Measurements from ENCODE around the gene BLOC1S1.

Gene BLOC1S1

GRCh38 chr12:55767156-55767555 lies 51.3 kb downstream of the BLOC1S1 start:
- peaks cover 2% of the 10 kb centered on the region for H3K4me1 ChIP-seq (ENCODE audit: insufficient read depth, insufficient read length)
- peaks cover 46% of the 10 kb centered on the region for H3K36me3 ChIP-seq (ENCODE audit: insufficient read depth, insufficient read length, low read length)
- no peaks in the 10 kb centered on the region for H3K9me3 ChIP-seq (ENCODE audit: insufficient read depth, low read length)
- no peak overlapping the region for H3K4me3 ChIP-seq (ENCODE audit: insufficient read length, low read depth)
- no peak for DNase-seq (ENCODE audit: low read depth, low spot score)
- no peak overlapping the region for H3K9ac ChIP-seq (ENCODE audit: insufficient read length, low read depth)
- H3K27me3 ChIP-seq (ENCODE audit: insufficient read depth, insufficient read length) = no peaks in the 10 kb centered on the region
- TF ChIP-seq SUZ12 (IDR thresholded peaks at IDR 0.05; ENCODE audit: extremely low read depth, insufficient read depth, insufficient read length) (no peak), ZNF274 (IDR thresholded peaks at IDR 0.05; ENCODE audit: low read depth, low read length) (no peak), YY1 (IDR thresholded peaks at IDR 0.05; ENCODE audit: insufficient read depth, insufficient read length) (no peak)
